Raji (cell line): Measurements from ENCODE around the gene SLC45A1.

ENCODE experiments used
- POLR2A ChIP-seq: IDR thresholded peaks from 2 replicates; pipeline ENCODE4 v1.6.1; 2011; ENCODE audit warnings: low read depth, low read length, control low read depth; ENCODE audit not compliant: insufficient read depth

The SLC45A1 gene

GRCh38 chr1:8352886-8353785 is 35.2 kb downstream of the SLC45A1 start:
- no peak for TF ChIP-seq POLR2A

DNA sequence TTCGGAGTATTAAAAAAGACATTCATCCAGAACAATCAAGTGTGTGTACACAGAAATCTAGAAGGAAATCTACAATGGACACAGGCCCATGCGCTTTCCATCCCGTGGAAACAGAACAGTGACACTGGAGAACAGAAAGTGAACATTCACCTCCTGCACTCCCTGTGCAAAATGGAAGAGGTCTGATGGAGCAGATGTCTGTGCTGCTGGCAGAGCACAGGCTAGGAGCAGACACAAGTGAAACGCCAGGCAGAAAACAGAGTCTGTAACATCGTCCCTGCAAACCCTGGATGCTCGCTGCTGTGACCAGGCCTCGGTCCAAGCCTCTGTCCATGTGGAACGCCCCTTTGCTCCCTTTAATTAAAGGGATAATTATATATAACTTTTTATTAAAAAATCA is 36.1 kb downstream of the SLC45A1 start:
- TF ChIP-seq POLR2A: no peak

DNA sequence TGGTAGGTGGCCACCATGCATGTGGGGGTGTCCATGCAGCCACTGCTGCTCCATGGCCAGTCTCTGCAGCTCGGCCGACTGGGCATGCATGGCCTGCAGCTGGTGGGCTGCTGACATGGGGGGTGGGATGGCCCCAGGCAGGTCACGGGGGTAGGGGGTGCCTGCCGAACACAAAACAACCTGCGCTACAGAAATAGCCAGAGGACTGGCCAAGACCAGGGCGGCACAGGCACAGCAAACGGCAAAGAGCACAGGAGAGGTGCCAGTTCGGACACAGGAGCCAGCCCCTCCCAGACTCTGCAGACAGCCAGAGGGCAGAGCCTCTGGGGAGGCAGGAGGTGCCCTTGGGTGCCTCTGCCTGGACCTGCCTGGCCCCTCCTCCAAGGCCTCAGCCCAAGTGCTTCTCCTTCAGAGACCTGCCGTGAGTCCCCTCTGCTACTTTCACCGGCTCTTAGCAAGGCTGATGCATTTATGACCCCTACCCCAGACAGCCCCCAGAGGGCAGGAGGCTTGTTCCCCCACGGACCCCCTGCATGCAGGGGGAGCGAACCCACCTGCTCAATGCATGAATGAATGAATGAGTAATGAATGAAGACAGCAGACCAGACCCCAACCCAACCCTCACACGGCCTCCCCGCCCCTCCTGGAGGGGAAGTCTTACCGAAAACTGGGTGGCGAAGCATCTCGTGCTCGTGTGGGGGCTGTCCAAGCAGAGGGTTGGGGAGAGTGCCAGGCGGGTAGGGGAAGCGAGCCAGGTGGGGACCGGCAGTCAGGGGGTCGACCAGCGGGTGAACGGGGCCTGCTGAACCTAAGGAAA is 37.7 kb downstream of the SLC45A1 start:
- no peak for TF ChIP-seq POLR2A

- no peak for TF ChIP-seq POLR2A
These were observed 38.6 kb downstream of the SLC45A1 start for GRCh38 chr1:8356256-8357209.

DNA sequence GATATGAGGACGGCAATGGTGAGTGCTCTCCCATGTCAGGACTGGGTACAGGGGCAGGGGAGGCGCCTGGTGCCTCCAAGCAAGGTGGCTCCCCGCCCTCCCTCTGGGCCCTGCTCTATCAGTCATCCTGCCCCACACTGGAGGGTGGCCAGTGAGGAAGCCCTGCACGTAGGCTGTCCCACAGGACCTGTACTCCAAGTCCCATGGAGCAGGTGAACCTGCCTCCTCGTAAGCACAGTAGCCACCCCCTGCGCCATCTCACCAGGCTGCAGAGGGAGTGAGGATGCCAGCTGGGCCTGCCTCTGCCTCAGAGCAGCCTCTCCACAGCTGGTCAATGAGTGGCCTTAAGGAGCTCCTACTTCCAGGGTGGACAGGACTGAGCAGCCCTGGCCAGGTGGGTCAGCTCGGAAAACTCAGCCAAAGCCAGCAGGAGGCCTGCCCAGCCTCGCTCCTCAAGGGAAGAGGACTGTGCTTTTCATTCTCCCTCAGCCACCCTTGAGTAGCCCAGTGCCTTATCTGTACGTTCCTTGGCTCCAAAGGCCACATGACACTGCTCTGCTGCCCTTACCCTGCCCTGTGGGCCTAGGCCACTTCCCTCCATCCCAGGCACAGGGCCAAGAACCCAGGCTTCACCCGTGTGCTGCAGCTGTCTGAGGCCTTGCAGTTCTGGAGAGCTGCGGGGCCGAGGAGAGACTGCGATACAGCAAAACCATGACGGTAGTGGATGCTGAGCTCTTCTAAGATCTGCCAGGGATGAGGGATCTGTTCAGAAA is 39.6 kb downstream of the SLC45A1 start:
- no peak for TF ChIP-seq POLR2A

DNA sequence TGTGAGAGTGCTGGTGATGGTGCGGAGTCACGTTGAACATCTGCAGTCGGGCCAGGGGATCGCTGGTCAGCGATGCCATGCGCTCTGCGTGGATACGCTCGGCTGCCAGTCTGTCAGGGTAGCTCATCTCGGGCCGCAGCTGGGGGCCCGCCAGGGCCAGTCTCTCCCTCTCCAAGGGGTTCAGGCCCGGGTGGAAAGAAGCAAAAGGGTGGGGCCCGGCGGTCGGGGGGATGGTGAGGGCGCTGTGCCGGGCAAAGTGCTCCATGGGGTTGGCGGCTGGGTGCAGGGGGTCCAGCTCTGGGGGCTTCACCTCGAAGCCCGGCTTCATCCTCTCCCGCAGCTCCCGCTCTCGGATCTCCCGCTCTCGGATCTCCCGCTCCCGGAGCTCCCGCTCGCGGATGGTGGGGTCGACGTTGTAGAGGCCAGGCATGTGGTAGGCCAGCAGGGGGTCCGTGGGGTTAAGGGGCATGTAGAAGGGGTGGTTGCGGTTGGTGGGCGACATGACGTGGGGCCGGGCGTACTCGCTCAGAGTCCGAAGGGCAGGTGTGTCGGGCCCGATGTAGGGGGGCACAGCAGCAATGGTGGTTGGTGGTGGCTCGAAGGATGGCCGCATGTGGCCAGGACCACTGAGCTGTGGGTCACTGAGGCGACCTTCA is 40.5 kb downstream of the SLC45A1 start:
- no peak for TF ChIP-seq POLR2A

- no peak for TF ChIP-seq POLR2A
These were observed 41.1 kb downstream of the SLC45A1 start for GRCh38 chr1:8358897-8359616.

DNA sequence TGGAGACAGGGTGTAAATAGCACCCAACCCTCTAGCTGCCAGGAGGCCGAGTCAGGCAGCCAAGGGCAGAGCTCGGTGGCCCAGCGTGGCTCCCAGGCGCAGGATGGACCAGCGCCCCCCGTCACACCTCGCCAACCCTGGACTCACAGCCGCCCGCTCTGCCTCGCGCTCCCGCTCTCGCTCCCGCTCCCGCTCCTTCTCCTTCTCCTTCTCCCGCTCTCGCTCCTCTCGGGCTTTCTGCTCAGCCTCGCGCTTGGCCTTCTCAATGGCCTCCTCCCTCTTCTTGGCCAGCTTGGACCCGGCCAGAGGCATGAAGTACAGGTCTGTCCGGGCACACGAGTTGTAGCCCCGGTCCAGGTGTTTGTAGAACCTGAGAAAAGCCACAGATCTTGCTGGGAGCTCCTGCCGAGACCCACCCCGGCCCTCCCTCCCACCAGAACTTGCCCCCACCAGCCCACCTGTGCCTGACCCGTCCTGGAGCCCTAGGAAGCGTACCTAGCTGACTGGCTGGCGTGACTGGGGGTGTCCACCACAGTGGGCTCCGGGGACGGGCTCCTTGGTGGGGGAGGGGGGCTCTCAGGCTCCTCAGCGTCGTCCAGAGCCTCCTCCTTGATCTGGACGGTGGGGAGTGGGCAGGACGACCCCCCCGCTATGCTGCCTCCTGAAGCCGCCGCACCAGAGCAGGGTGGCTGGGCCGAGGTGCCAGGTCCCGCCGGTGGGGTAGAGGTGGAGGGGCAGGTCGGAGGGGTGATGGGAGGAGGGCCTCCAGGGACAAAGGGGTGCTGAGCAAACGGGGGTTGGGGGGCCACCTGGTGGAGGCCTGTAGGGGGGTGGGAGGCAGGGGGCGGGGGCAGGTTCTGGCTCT is 41.9 kb downstream of the SLC45A1 start:
- no peak for TF ChIP-seq POLR2A

GRCh38 chr1:8360493-8361197 is 42.7 kb downstream of the SLC45A1 start:
- TF ChIP-seq POLR2A: no peak

- no peak for TF ChIP-seq POLR2A
These were observed 43.4 kb downstream of the SLC45A1 start for GRCh38 chr1:8361198-8361849.

GRCh38 chr1:8362701-8363101 is 44.8 kb downstream of the SLC45A1 start:
- no peak for TF ChIP-seq POLR2A
